HepG2 (cell line): ENCODE results near the gene CCDC83. TPM values are rescaled to one million over a fixed set of nuclear protein-coding genes. Genes with fewer than 3 reads are reported as not detected.
A peak's percentile ranks its signal among the peaks of the same experiment; 100 is the strongest.

ENCODE experiments used
- ATAC-seq: fragments of 200-7000 bp; cut with Tn5 transposase; 3 replicates; pipeline ENCODE4 v1.9.1; 2020; ENCODE audit warnings: mild to moderate bottlenecking, moderate library complexity
- BruUV-seq: library from RNA; stranded (reverse); fragments of 400-500 nt; replicated peaks from 2 replicates; lab custom pipeline; 2021; lab: Mats Ljungman, UMichigan
- CTCF ChIA-PET: fragments of 300-600 bp; formaldehyde crosslinking; extraction: SDS; loops from one replicate; lab custom pipeline; 2021; ENCODE audit warnings: low total read pairs, inconsistent platforms, low intra/inter-chr PET ratio; lab: Yijun Ruan, JAX
- POLR2A ChIA-PET: fragments of 350-600 bp; sonication (Branson Sonifier 250); formaldehyde crosslinking; loops from one replicate; lab custom pipeline; 2020; ENCODE audit warnings: antibody characterized with exemption, inconsistent platforms; lab: Yijun Ruan, JAX
- DNase-seq: peaks from one replicate; pipeline ENCODE4 v3.0.0-alpha.2; 2015; ENCODE audit warnings: low spot score
- FAIRE-seq: peaks from 3 replicates; lab custom pipeline; 2011; peaks lifted over from hg19 to GRCh38; lab: Jason Lieb, UNC
- H2AFZ ChIP-seq: one replicate; pipeline ENCODE4 v1.6.1; 2011; ENCODE audit warnings: low read length, inconsistent platforms
- H3K27ac ChIP-seq: fragments of 300-600 bp; 3 replicates; pipeline ENCODE4 v1.8.0; 2011; ENCODE audit warnings: mixed run types, mild to moderate bottlenecking, mixed read lengths, low read length, inconsistent platforms; ENCODE audit not compliant: insufficient read depth; ENCODE audit errors: extremely low read length
- H3K27me3 ChIP-seq, 2 experiments: fragments of 200-600 bp in 1 of 2; 2 replicates in 1 of 2; 3 replicates in 1 of 2; pipeline versions ENCODE4 v1.6.0 to v1.8.0; 2011; ENCODE audit warnings: low read length in 2 of 2, mild to moderate bottlenecking in 2 of 2, moderate library complexity in 2 of 2, inconsistent platforms in 1 of 2; ENCODE audit not compliant: insufficient read depth in 2 of 2, control insufficient read depth in 1 of 2
- H3K36me3 ChIP-seq, 2 experiments: fragments of 200-600 bp in 1 of 2; replicated peaks in 1 of 2; 2 replicates in 1 of 2; 3 replicates in 1 of 2; pipeline versions ENCODE4 v1.5.1 to v1.8.0; 2011; ENCODE audit warnings: low read length in 2 of 2, inconsistent platforms in 1 of 2; ENCODE audit not compliant: insufficient read depth in 2 of 2, control insufficient read depth in 1 of 2
- H3K4me1 ChIP-seq: 2 replicates; pipeline ENCODE4 v1.5.1; 2012; ENCODE audit warnings: low read length, inconsistent platforms; ENCODE audit not compliant: insufficient read depth
- H3K4me2 ChIP-seq: 2 replicates; pipeline ENCODE4 v1.6.0; 2011; ENCODE audit warnings: low read depth, low read length, inconsistent platforms
- H3K4me3 ChIP-seq, 3 experiments: fragments of 200-600 bp in 1 of 3; sonication (generic), shearing (Covaris generic) in 1 of 3; replicated peaks in 1 of 3; 2 replicates each; pipeline ENCODE4 v1.5.1; 2011 to 2016; ENCODE audit warnings: low read length in 3 of 3, inconsistent platforms in 2 of 3, low read depth in 2 of 3, mild to moderate bottlenecking in 2 of 3, control low read depth in 1 of 3, mixed read lengths in 1 of 3; ENCODE audit not compliant: insufficient read depth in 1 of 3
- H3K79me2 ChIP-seq: one replicate; pipeline ENCODE4 v1.6.1; 2011; ENCODE audit warnings: low read length, inconsistent platforms; ENCODE audit not compliant: insufficient read depth
- H3K9ac ChIP-seq: 2 replicates; pipeline ENCODE4 v1.6.0; 2011; ENCODE audit warnings: mild to moderate bottlenecking, low read depth, low read length, inconsistent platforms; ENCODE audit not compliant: insufficient read depth
- H3K9me3 ChIP-seq: 2 replicates; pipeline ENCODE4 v1.5.1; 2012; ENCODE audit warnings: mild to moderate bottlenecking, low read length
- H4K20me1 ChIP-seq: 2 replicates; pipeline ENCODE4 v1.6.0; 2011; ENCODE audit warnings: inconsistent platforms, mild to moderate bottlenecking, low read length, moderate library complexity; ENCODE audit not compliant: insufficient read depth
- ASH2L ChIP-seq: fragments of 300-600, 200-600 bp; sonication (generic); IDR thresholded peaks from 2 replicates; pipeline ENCODE4 v1.7.0; 2017; ENCODE audit warnings: low read depth, mild to moderate bottlenecking, moderate library complexity, mixed read lengths, low read length; ENCODE audit not compliant: insufficient read length
- ESRRA ChIP-seq: sonication (generic); formaldehyde crosslinking; IDR thresholded peaks from 2 replicates; pipeline ENCODE4 v1.5.1; 2020; ENCODE audit warnings: mild to moderate bottlenecking, low read depth, missing genetic modification reagents
- FOXC1 ChIP-seq: sonication (generic); formaldehyde crosslinking; IDR thresholded peaks from 2 replicates; pipeline ENCODE4 v1.8.0; 2022; ENCODE audit warnings: mild to moderate bottlenecking, missing genetic modification reagents, borderline replicate concordance
- HIVEP1 ChIP-seq: sonication (generic); formaldehyde crosslinking; IDR thresholded peaks from 2 replicates; pipeline ENCODE4 v1.4.0; 2020; ENCODE audit warnings: mild to moderate bottlenecking, missing genetic modification reagents
- HNRNPLL ChIP-seq: fragments of 200-400 bp; formaldehyde crosslinking; IDR thresholded peaks from 2 replicates; pipeline ENCODE4 v1.6.1; 2017; ENCODE audit warnings: mild to moderate bottlenecking, low read depth, low read length; ENCODE audit not compliant: poor library complexity, severe bottlenecking
- KMT2A ChIP-seq: sonication (generic); formaldehyde crosslinking; IDR thresholded peaks from 2 replicates; pipeline ENCODE4 v1.4.0; 2020; ENCODE audit warnings: missing genetic modification reagents
- POGZ ChIP-seq: sonication (generic); formaldehyde crosslinking; IDR thresholded peaks from 2 replicates; pipeline ENCODE4 v1.4.0; 2020; ENCODE audit warnings: mild to moderate bottlenecking, missing genetic modification reagents
- RBFOX2 ChIP-seq: fragments of 200-400 bp; formaldehyde crosslinking; IDR thresholded peaks from 2 replicates; pipeline ENCODE4 v1.6.1; 2017; ENCODE audit warnings: low read depth, mild to moderate bottlenecking, low read length
- RFXANK ChIP-seq: IDR thresholded peaks from 2 replicates; pipeline ENCODE4 v1.6.1; 2016
- SALL2 ChIP-seq: sonication (generic); formaldehyde crosslinking; IDR thresholded peaks from 2 replicates; pipeline ENCODE4 v1.8.1; 2023; ENCODE audit warnings: mild to moderate bottlenecking, missing genetic modification reagents, inconsistent platforms
- ZNF234 ChIP-seq: sonication (generic); formaldehyde crosslinking; conservative IDR thresholded peaks from 2 replicates; pipeline ENCODE4 v1.5.1; 2020; ENCODE audit warnings: mild to moderate bottlenecking, missing genetic modification reagents
- ZNF3 ChIP-seq: IDR thresholded peaks from 2 replicates; pipeline ENCODE4 v1.7.0; 2017; ENCODE audit warnings: inconsistent platforms
- ZNF333 ChIP-seq: sonication (generic); formaldehyde crosslinking; IDR thresholded peaks from 2 replicates; pipeline ENCODE4 v1.4.0; 2020; ENCODE audit warnings: mild to moderate bottlenecking, missing genetic modification reagents, borderline replicate concordance
- ZNF501 ChIP-seq: sonication (generic); formaldehyde crosslinking; IDR thresholded peaks from 2 replicates; pipeline ENCODE4 v1.5.1; 2020; ENCODE audit warnings: mild to moderate bottlenecking, moderate library complexity, missing genetic modification reagents
- ZNF670 ChIP-seq: sonication (generic); formaldehyde crosslinking; IDR thresholded peaks from 2 replicates; pipeline ENCODE4 v1.8.0; 2022; ENCODE audit warnings: mild to moderate bottlenecking, missing genetic modification reagents, borderline replicate concordance
- WGBS: methylation state at CpG from one replicate; pipeline ENCODE4 v1.1.6; 2017; ENCODE audit warnings: low lambda C conversion rate; 5-methylcytosine and 5-hydroxymethylcytosine counted together
- in situ Hi-C: cut with HindIII; loops from 2 replicates; pipeline ENCODE4 v1.10.0; 2017; ENCODE audit warnings: low pct_unique_long_range_greater_than_20kb; ENCODE audit not compliant: extremely low pct_ligation_motif_present
- intact Hi-C: fragments of 100-400 bp; cut with micrococcal nuclease; formaldehyde crosslinking; loops from one replicate; pipeline ENCODE4 v1.10.0; 2022; ENCODE audit not compliant: unreplicated experiment
- polyA plus RNA-seq, 8 experiments: library from polyadenylated mRNA; depleted of rRNA in 3 of 8; stranded (reverse) in 7 of 8; unstranded in 1 of 8; fragments of >200 nt; fragmentation: Illumina TruSeq in 4 of 8; extraction: Trizol in 4 of 8; gene quantifications; 2 replicates each; pipeline versions ENCODE4 v1.2.1 to v1.2.3, GENCODE V29; 2011 to 2016; ENCODE audit warnings: low read depth in 4 of 8, missing spikeins in 1 of 8, mixed read lengths in 1 of 8; ENCODE audit not compliant: insufficient read depth in 1 of 8
- total RNA-seq, 5 experiments: library from RNA; depleted of rRNA; stranded (reverse); fragments of >200 nt; fragmentation: Illumina TruSeq; extraction: Trizol; gene quantifications; 2 replicates each; pipeline ENCODE4 v1.2.3, GENCODE V29; 2016; ENCODE audit warnings: low read depth in 1 of 5
- TF ChIP-seq, protein P1 (sequence below): IDR thresholded peaks from 2 replicates; pipeline ENCODE4 v1.6.1; 2012; ENCODE audit warnings: inconsistent platforms
- TF ChIP-seq, protein P2 (sequence below): conservative IDR thresholded peaks from 2 replicates; pipeline ENCODE4 v1.6.1; 2018; ENCODE audit warnings: missing genetic modification reagents
- TF ChIP-seq, protein P3 (sequence below): sonication (generic); formaldehyde crosslinking; IDR thresholded peaks from 2 replicates; pipeline ENCODE4 v1.8.0; 2022; ENCODE audit warnings: mild to moderate bottlenecking, missing genetic modification reagents, borderline replicate concordance
- TF ChIP-seq, protein P4 (sequence below): fragments of 450-650 bp; IDR thresholded peaks from 2 replicates; pipeline ENCODE4 v1.6.1; 2016

CCDC83 gene
- total and polyA plus RNA-seq, 2 of the 13 experiments (the other 11 are each of a cell fraction or from before 2014, with no cell fraction given): not detected

DNA sequence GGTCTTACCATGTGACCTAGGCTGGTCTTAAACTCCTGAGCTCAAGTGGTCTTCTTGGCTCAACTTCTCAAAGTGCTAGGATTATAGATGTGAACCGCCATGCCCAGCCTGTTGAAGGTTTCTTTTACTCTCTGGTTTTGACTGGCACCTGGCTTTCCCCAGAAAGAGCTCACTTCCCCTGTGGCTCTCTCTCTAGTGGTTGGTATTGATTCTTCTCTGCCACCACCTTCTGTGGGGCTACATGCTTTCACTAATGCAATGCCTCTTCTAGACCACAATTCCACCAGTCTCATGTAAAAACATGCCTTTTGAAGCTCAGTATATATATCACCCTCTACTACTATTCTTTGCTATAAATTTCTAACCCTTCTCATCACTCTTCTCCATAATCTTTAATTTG lies 67.2 kb downstream of the CCDC83 start:
- peaks cover 95% of the 10 kb centered on the region for H3K4me1 ChIP-seq
- CTCF ChIA-PET: no interaction called here
- H3K79me2 ChIP-seq: no peaks in the 10 kb centered on the region
- no peaks in the 10 kb centered on the region for H3K9me3 ChIP-seq
- FAIRE-seq: no peak
- H2AFZ ChIP-seq: no peak overlapping the region
- H3K27me3 ChIP-seq: no peaks in the 10 kb centered on the region
- no peak overlapping the region for H3K4me3 ChIP-seq
- BruUV-seq: no TSS peak
- no peak for ATAC-seq
- H4K20me1 ChIP-seq: no peaks in the 10 kb centered on the region
- in situ Hi-C loops (no loop called here), intact Hi-C loops (no loop called here)
- 100% methylated on average over 1 of the region's 1 CpG for WGBS
- no peak overlapping the region for H3K4me2 ChIP-seq
- H3K9ac ChIP-seq: no peak overlapping the region
- H3K27ac ChIP-seq: peak overlapping the region; percentile 54
- no peak for DNase-seq
- H3K36me3 ChIP-seq: no peaks in the 10 kb centered on the region
- TF ChIP-seq SALL2 (CRISPR knock-in tag): no peak
- no peak for TF ChIP-seq POGZ (CRISPR knock-in tag)
- TF ChIP-seq, protein P1, sequence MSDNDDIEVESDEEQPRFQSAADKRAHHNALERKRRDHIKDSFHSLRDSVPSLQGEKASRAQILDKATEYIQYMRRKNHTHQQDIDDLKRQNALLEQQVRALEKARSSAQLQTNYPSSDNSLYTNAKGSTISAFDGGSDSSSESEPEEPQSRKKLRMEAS: no peak
- no peak for TF ChIP-seq ZNF333 (CRISPR knock-in tag)
- no peak for TF ChIP-seq KMT2A (CRISPR knock-in tag)
- TF ChIP-seq, protein P2, sequence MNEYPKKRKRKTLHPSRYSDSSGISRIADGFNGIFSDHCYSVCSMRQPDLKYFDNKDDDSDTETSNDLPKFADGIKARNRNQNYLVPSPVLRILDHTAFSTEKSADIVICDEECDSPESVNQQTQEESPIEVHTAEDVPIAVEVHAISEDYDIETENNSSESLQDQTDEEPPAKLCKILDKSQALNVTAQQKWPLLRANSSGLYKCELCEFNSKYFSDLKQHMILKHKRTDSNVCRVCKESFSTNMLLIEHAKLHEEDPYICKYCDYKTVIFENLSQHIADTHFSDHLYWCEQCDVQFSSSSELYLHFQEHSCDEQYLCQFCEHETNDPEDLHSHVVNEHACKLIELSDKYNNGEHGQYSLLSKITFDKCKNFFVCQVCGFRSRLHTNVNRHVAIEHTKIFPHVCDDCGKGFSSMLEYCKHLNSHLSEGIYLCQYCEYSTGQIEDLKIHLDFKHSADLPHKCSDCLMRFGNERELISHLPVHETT (CRISPR knock-in tag): no peak
- TF ChIP-seq RBFOX2: no peak
- TF ChIP-seq ZNF501 (CRISPR knock-in tag): no peak
- TF ChIP-seq RFXANK: no peak
- TF ChIP-seq, protein P3, sequence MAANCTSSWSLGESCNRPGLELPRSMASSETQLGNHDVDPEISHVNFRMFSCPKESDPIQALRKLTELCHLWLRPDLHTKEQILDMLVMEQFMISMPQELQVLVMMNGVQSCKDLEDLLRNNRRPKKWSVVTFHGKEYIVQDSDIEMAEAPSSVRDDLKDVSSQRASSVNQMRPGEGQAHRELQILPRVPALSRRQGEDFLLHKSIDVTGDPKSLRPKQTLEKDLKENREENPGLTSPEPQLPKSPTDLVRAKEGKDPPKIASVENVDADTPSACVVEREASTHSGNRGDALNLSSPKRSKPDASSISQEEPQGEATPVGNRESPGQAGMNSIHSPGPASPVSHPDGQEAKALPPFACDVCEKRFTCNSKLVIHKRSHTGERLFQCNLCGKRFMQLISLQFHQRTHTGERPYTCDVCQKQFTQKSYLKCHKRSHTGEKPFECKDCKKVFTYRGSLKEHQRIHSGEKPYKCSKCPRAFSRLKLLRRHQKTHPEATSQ (CRISPR knock-in tag): no peak
- no peak for TF ChIP-seq ZNF3 (CRISPR knock-in tag)
- no peak for TF ChIP-seq ESRRA (CRISPR knock-in tag)
- TF ChIP-seq ASH2L: no peak
- TF ChIP-seq, protein P4, sequence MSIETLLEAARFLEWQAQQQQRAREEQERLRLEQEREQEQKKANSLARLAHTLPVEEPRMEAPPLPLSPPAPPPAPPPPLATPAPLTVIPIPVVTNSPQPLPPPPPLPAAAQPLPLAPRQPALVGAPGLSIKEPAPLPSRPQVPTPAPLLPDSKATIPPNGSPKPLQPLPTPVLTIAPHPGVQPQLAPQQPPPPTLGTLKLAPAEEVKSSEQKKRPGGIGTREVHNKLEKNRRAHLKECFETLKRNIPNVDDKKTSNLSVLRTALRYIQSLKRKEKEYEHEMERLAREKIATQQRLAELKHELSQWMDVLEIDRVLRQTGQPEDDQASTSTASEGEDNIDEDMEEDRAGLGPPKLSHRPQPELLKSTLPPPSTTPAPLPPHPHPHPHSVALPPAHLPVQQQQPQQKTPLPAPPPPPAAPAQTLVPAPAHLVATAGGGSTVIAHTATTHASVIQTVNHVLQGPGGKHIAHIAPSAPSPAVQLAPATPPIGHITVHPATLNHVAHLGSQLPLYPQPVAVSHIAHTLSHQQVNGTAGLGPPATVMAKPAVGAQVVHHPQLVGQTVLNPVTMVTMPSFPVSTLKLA: no peak
- no peak for TF ChIP-seq HIVEP1 (CRISPR knock-in tag)
- no peak for TF ChIP-seq ZNF234
- TF ChIP-seq ZNF670 (CRISPR knock-in tag): no peak
- TF ChIP-seq HNRNPLL: no peak
- no peak for TF ChIP-seq FOXC1 (CRISPR knock-in tag)
- POLR2A ChIA-PET: interaction anchor here (0.8 kb wide), 1 partner anchor 9 kb away, joined by 3 read pairs; no protein-coding TSS in a partner anchor
